Hepatocyte (in vitro differentiated cells): ENCODE data around the gene MAGI2. TPM values are rescaled to one million over a fixed set of nuclear protein-coding genes. Genes with fewer than 3 reads are reported as not detected.
"Not testable (repeated sequence)": the region's sequence is repeated elsewhere in the genome, so short reads cannot be mapped to it uniquely, and the experiment has no call there.

ENCODE experiments used
- DNase-seq: peaks from one replicate; pipeline ENCODE4 v3.0.0-alpha.2; 2016; ENCODE audit warnings: low spot score
- H2AFZ ChIP-seq: fragments of 200-600 bp; sonication (generic); 2 replicates; pipeline ENCODE4 v1.6.0; 2016; ENCODE audit warnings: antibody characterized with exemption, mild to moderate bottlenecking
- H3K27ac ChIP-seq: fragments of 200-600 bp; sonication (generic); 2 replicates; pipeline ENCODE4 v1.5.1; 2016; ENCODE audit warnings: mild to moderate bottlenecking
- H3K27me3 ChIP-seq: fragments of 200-600 bp; sonication (generic); 2 replicates; pipeline ENCODE4 v1.6.1; 2016
- H3K36me3 ChIP-seq: fragments of 200-600 bp; sonication (generic); replicated peaks from 2 replicates; pipeline ENCODE4 v1.5.1; 2016; ENCODE audit warnings: low read depth; ENCODE audit not compliant: insufficient read depth
- H3K4me1 ChIP-seq: fragments of 200-600 bp; sonication (generic); 2 replicates; pipeline ENCODE4 v1.5.1; 2016; ENCODE audit warnings: mild to moderate bottlenecking, moderate library complexity; ENCODE audit not compliant: insufficient read depth
- H3K4me2 ChIP-seq: fragments of 200-600 bp; sonication (generic); 2 replicates; pipeline ENCODE4 v1.6.0; 2016
- H3K4me3 ChIP-seq: fragments of 200-600 bp; sonication (generic); 2 replicates; pipeline ENCODE4 v1.5.1; 2016; ENCODE audit warnings: mild to moderate bottlenecking
- H3K79me2 ChIP-seq: fragments of 200-600 bp; sonication (generic); 2 replicates; pipeline ENCODE4 v1.6.0; 2017; ENCODE audit warnings: mild to moderate bottlenecking
- H3K9me2 ChIP-seq: fragments of 200-600 bp; sonication (generic); replicated peaks from 2 replicates; pipeline ENCODE4 v1.6.0; 2017; ENCODE audit warnings: mild to moderate bottlenecking; ENCODE audit not compliant: insufficient read depth
- H3K9me3 ChIP-seq: fragments of 200-600 bp; sonication (generic); 2 replicates; pipeline ENCODE4 v1.5.1; 2016; ENCODE audit warnings: low read depth, mild to moderate bottlenecking
- H4K20me1 ChIP-seq: fragments of 200-600 bp; sonication (generic); 2 replicates; pipeline ENCODE4 v1.6.0; 2016; ENCODE audit warnings: mild to moderate bottlenecking; ENCODE audit not compliant: insufficient read depth, poor library complexity, severe bottlenecking
- CTCF ChIP-seq: fragments of 200-600 bp; sonication (generic); IDR thresholded peaks from 2 replicates; pipeline ENCODE4 v1.5.1; 2016; ENCODE audit warnings: antibody characterized with exemption, mild to moderate bottlenecking; ENCODE audit not compliant: poor library complexity
- EZH2 ChIP-seq: fragments of 200-600 bp; sonication (generic); IDR thresholded peaks from 2 replicates; pipeline ENCODE4 v1.6.1; 2016; ENCODE audit warnings: antibody characterized with exemption, mild to moderate bottlenecking, borderline replicate concordance
- EZH2phosphoT487 ChIP-seq: fragments of 200-600 bp; sonication (generic); IDR thresholded peaks from one replicate; pipeline ENCODE4 v1.6.1; 2018; ENCODE audit warnings: antibody characterized with exemption, mild to moderate bottlenecking, low read depth, moderate library complexity; ENCODE audit not compliant: unreplicated experiment, severe bottlenecking
- WGBS: methylation state at CpG from one replicate; pipeline ENCODE4 v1.1.6; 2016; ENCODE audit warnings: low lambda C conversion rate; ENCODE audit errors: missing lambda C conversion rate; 5-methylcytosine and 5-hydroxymethylcytosine counted together
- polyA plus RNA-seq: library from polyadenylated mRNA; unstranded; fragments of >200 nt; fragmentation: Nextera tagmentation; extraction: Ambion mirVana; gene quantifications from 2 replicates; pipeline ENCODE4 v1.2.1, GENCODE V29; 2016
- total RNA-seq: library from RNA; depleted of rRNA; stranded (reverse); fragments of >200 nt; gene quantifications from 2 replicates; pipeline ENCODE4 v1.2.3, GENCODE V29; 2014

MAGI2 gene
- total and polyA plus RNA-seq, 2 experiments from 2014 or later, result 3.1 to 6.7 TPM

GRCh38 chr7:78587443-78588044 is 865.9 kb downstream of the MAGI2 start:
- Histone ChIP-seq H3K27me3 (no peaks in the 10 kb centered on the region), H3K79me2 (no peaks in the 10 kb centered on the region), H3K4me3 (no peak overlapping the region), H3K27ac (no peak overlapping the region), H3K4me2 (no peak overlapping the region), H3K36me3 (no peaks in the 10 kb centered on the region), H3K9me3 (no peaks in the 10 kb centered on the region), H3K9me2 (no peaks in the 10 kb centered on the region), H2AFZ (no peak overlapping the region), H4K20me1 (no peaks in the 10 kb centered on the region), H3K4me1 (no peaks in the 10 kb centered on the region)
- WGBS, result 76% methylated on average over 5 of the region's 5 CpGs
- TF ChIP-seq EZH2, result no peak
- peak; percentile 13 for TF ChIP-seq CTCF
- no peak for TF ChIP-seq EZH2phosphoT487
- DNase-seq, result no peak

GRCh38 chr7:78585980-78586379 is 867.5 kb downstream of the MAGI2 start:
- H3K9me3 ChIP-seq, result no peaks in the 10 kb centered on the region
- TF ChIP-seq EZH2phosphoT487 (no peak), EZH2 (no peak), CTCF (no peak)
- no peak overlapping the region for H2AFZ ChIP-seq
- H3K9me2 ChIP-seq, result no peaks in the 10 kb centered on the region
- H3K4me1 ChIP-seq, result no peaks in the 10 kb centered on the region
- DNase-seq, result no peak
- no peak overlapping the region for H3K4me3 ChIP-seq
- H3K36me3 ChIP-seq, result no peaks in the 10 kb centered on the region
- no peak overlapping the region for H3K4me2 ChIP-seq
- no peaks in the 10 kb centered on the region for H3K79me2 ChIP-seq
- H3K27ac ChIP-seq, result no peak overlapping the region
- H3K27me3 ChIP-seq, result no peaks in the 10 kb centered on the region
- WGBS, result 89% methylated on average over 4 of the region's 4 CpGs
- no peaks in the 10 kb centered on the region for H4K20me1 ChIP-seq

- no peaks in the 10 kb centered on the region for H3K9me3 ChIP-seq
- H3K4me2 ChIP-seq, result no peak overlapping the region
- no peak overlapping the region for H3K4me3 ChIP-seq
- H2AFZ ChIP-seq, result no peak overlapping the region
- DNase-seq, result no peak
- no peak overlapping the region for H3K27ac ChIP-seq
- H4K20me1 ChIP-seq, result no peaks in the 10 kb centered on the region
- TF ChIP-seq CTCF, result no peak
- no peak for TF ChIP-seq EZH2phosphoT487
- no peak for TF ChIP-seq EZH2
- H3K79me2 ChIP-seq, result no peaks in the 10 kb centered on the region
- 24% methylated on average over 2 of the region's 2 CpGs for WGBS
- no peaks in the 10 kb centered on the region for H3K9me2 ChIP-seq
- H3K27me3 ChIP-seq, result no peaks in the 10 kb centered on the region
- H3K4me1 ChIP-seq, result no peaks in the 10 kb centered on the region
- no peaks in the 10 kb centered on the region for H3K36me3 ChIP-seq
These were observed 874.8 kb downstream of the MAGI2 start for GRCh38 chr7:78578686-78579085.

GRCh38 chr7:78577174-78577952 is 876.1 kb downstream of the MAGI2 start:
- H3K4me1 ChIP-seq, H2AFZ ChIP-seq, H3K36me3 ChIP-seq, H3K27ac ChIP-seq, H3K4me3 ChIP-seq, H3K4me2 ChIP-seq, DNase-seq, H3K9me2 ChIP-seq, H4K20me1 ChIP-seq, H3K79me2 ChIP-seq, H3K9me3 ChIP-seq, H3K27me3 ChIP-seq: not testable (repeated sequence)
- 63% methylated on average over 6 of the region's 7 CpGs for WGBS
